Upper lobe of left lung (tissue), 6 donors: ENCODE results near the gene DRAXIN. TPM values are rescaled to one million over a fixed set of nuclear protein-coding genes. Genes with fewer than 3 reads are reported as not detected.
A peak's percentile ranks its signal among the peaks of the same experiment; 100 is the strongest.

Source experiments
- ATAC-seq, 2 donors: fragments of 200-7000 bp; cut with Tn5 transposase; one replicate each; pipeline ENCODE4 v1.9.1; 2022; ENCODE audit warnings: mild to moderate bottlenecking in 2 of 2, moderate library complexity in 2 of 2; ENCODE audit not compliant: low FRiP score in 2 of 2
- DNase-seq, 2 donors: peaks; one replicate each; pipeline ENCODE4 v3.0.0-alpha.2; 2019 to 2020
- H3K27ac ChIP-seq, 4 donors: fragments of 200-600 bp; sonication (generic); one replicate each; pipeline ENCODE4 v1.5.1; 2016 to 2019
- H3K27me3 ChIP-seq, 4 donors: fragments of 200-600 bp; sonication (generic); one replicate each; pipeline ENCODE4 v1.5.1; 2017 to 2019
- H3K36me3 ChIP-seq, 4 donors: fragments of 200-600 bp; sonication (generic); one replicate each; pipeline ENCODE4 v1.5.1; 2016 to 2019
- H3K4me1 ChIP-seq, 4 donors: fragments of 200-600 bp; sonication (generic); one replicate each; pipeline ENCODE4 v1.5.1; 2018 to 2019
- H3K4me3 ChIP-seq, 4 donors: fragments of 200-600 bp; sonication (generic); one replicate each; pipeline ENCODE4 v1.5.1; 2017 to 2019; ENCODE audit warnings: mild to moderate bottlenecking in 2 of 4, moderate library complexity in 1 of 4
- H3K9me3 ChIP-seq, 4 donors: fragments of 200-600 bp; sonication (generic); one replicate each; pipeline ENCODE4 v1.5.1; 2018 to 2019
- CTCF ChIP-seq, 6 experiments: fragments of 450-650 bp in 4 of 6; fragments of 200-600 bp in 2 of 6; sonication (generic) in 2 of 6; IDR thresholded peaks; one replicate each; pipeline ENCODE4 v1.5.1; 2016 to 2019; ENCODE audit warnings: antibody characterized with exemption in 6 of 6
- EP300 ChIP-seq, 4 donors: sonication (generic); formaldehyde crosslinking; IDR thresholded peaks; one replicate each; pipeline ENCODE4 v1.5.1; 2017; ENCODE audit warnings: antibody characterized with exemption in 4 of 4, control low read depth in 2 of 4
- POLR2A ChIP-seq, 4 donors: fragments of 450-650 bp; IDR thresholded peaks; one replicate each; pipeline ENCODE4 v1.5.1; 2016 to 2017; ENCODE audit warnings: antibody characterized with exemption in 4 of 4, mild to moderate bottlenecking in 2 of 4
- POLR2AphosphoS5 ChIP-seq, 2 donors: sonication (generic); formaldehyde crosslinking; IDR thresholded peaks; one replicate each; pipeline ENCODE4 v1.5.1; 2017; ENCODE audit warnings: antibody characterized with exemption in 2 of 2
- WGBS, 2 donors: methylation state at CpG; one replicate each; pipeline ENCODE4 v1.1.5; 2017 to 2018; 5-methylcytosine and 5-hydroxymethylcytosine counted together
- total RNA-seq, 6 donors: library from RNA; depleted of rRNA in 4 of 6; stranded (reverse); fragments of >200 nt in 4 of 6; gene quantifications; one replicate each; pipeline versions ENCODE4 v1.1.0 to v1.2.1, GENCODE V29; 2016 to 2021
- donor health status: DM: no; HTN: no; CAD: no; lungs with moderate emphysema.
- donor health status: DM: no; HTN: yes; CAD: no; lungs with severe emphysema.

Gene DRAXIN
- total RNA-seq, 6 donors from 2014 or later, result 0.11 to 0.17 TPM; not detected in 4

DNA sequence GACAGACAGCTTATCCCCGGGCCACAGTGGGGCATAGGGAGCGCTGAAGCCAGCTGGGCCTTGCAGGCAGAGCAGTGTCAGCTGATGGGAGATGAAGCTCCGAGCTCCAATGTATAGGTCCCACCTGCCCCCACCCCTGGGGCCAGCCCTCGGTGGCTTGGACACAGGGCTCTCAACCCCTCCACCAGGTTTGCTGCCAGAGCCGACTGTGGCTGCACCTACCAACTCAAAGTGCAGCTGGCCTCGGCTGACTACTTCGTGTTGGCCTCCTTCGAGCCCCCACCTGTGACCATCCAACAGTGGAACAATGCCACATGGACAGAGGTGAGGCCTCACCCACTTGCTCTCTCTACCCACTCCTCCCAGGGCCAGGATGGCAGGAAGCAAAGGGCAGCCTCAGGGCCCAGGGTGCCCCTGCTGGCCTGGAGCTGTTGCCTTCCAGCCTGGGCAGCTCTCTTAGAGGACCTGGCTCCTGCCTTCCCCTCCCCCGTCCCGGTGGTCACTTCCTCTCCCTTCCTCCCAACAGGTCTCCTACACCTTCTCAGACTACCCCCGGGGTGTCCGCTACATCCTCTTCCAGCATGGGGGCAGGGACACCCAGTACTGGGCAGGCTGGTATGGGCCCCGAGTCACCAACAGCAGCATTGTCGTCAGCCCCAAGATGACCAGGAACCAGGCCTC, 18.3 kb upstream of the DRAXIN start:
- Histone ChIP-seq H3K27ac (no peak overlapping the region), H3K36me3 (peaks cover 0 to 75% (median 49%) of the 10 kb centered on the region in 4 donors), H3K27me3 (no peaks in the 10 kb centered on the region), H3K4me3 (no peak overlapping the region), H3K4me1 (peaks cover 10 to 14% (median 12%) of the 10 kb centered on the region in 4 donors), H3K9me3 (no peaks in the 10 kb centered on the region)
- WGBS, 2 donors, result 91 to 96% methylated on average over 5 to 14 of the region's 14 CpGs
- ATAC-seq, result no peak
- TF ChIP-seq CTCF (IDR thresholded peaks at IDR 0.05), result no peak
- TF ChIP-seq POLR2AphosphoS5 (IDR thresholded peaks at IDR 0.05), result no peak
- no peak for TF ChIP-seq POLR2A (IDR thresholded peaks at IDR 0.05)
- no peak for TF ChIP-seq EP300 (IDR thresholded peaks at IDR 0.05)
- no peak for DNase-seq

DNA sequence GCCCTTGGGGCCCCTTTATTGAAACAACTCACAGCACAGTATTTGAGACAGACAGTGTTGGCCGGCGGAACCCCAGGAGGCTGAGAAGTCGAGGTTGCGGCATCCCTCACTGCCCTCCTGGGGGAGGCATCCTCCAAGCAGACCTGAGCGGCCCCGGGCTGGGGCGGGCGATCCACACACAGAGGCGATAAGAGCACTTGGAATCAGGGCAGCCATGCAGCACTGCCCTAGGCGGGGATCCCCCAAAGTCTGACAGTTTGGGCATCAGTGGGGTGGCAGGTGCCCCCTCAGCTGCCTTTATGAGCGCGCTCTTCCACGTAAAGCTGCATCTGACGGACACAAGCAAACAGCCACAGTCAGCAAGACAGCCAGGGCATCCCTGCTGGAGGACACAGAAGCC, 17.0 kb upstream of the DRAXIN start:
- WGBS, 2 donors, result 96 to 100% methylated on average over 1 to 14 of the region's 14 CpGs
- peak in 1 of 2 donors; percentile 57 for DNase-seq

DNA sequence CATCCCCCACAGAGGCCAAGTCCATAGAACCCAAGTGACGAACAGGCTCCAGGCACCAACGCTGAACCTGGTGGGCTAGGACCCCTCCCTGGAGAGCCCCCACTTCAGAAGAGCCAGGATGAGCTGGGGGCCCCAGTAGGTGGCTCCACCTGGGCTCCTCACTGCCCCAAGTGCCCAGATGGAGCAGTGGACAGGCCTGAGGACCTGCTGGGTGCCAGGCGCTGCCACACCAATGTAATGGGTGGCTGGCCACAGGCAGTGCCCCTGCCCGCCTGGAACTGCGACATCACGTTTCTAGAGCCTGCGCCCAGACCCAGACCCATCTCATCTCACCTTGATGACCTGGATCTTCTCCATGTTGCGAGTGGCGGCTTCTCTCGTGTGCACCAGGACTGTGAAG, 16.2 kb upstream of the DRAXIN start:
- Histone ChIP-seq H3K4me1 (peaks cover 17 to 27% (median 20%) of the 10 kb centered on the region in 4 donors), H3K9me3 (no peaks in the 10 kb centered on the region), H3K36me3 (peaks cover 0 to 64% (median 46%) of the 10 kb centered on the region in 4 donors), H3K27ac (no peak overlapping the region), H3K27me3 (no peaks in the 10 kb centered on the region), H3K4me3 (no peak overlapping the region)
- ATAC-seq, result no peak
- WGBS, 2 donors, result 94% methylated on average over 10 of the region's 10 CpGs; no CpG with 5 or more reads in 1 of the 2 donors
- peak in 1 of 2 donors; percentile 41 for DNase-seq
- TF ChIP-seq POLR2AphosphoS5 (IDR thresholded peaks at IDR 0.05) (no peak), EP300 (IDR thresholded peaks at IDR 0.05) (no peak), POLR2A (IDR thresholded peaks at IDR 0.05) (no peak), CTCF (IDR thresholded peaks at IDR 0.05) (no peak)

More for the DNA sequence above, 17.0 kb upstream of the DRAXIN start:
- no peaks in the 10 kb centered on the region for H3K9me3 ChIP-seq
- peaks cover 0 to 69% (median 48%) of the 10 kb centered on the region in 4 donors for H3K36me3 ChIP-seq
- TF ChIP-seq POLR2A (IDR thresholded peaks at IDR 0.05) (no peak), POLR2AphosphoS5 (IDR thresholded peaks at IDR 0.05) (no peak), CTCF (IDR thresholded peaks at IDR 0.05) (no peak), EP300 (IDR thresholded peaks at IDR 0.05) (no peak)
- H3K27ac ChIP-seq, result no peak overlapping the region
- no peak overlapping the region for H3K4me3 ChIP-seq
- peaks cover 12 to 18% (median 15%) of the 10 kb centered on the region in 4 donors for H3K4me1 ChIP-seq
- H3K27me3 ChIP-seq, result no peaks in the 10 kb centered on the region
- ATAC-seq, result no peak

DNA sequence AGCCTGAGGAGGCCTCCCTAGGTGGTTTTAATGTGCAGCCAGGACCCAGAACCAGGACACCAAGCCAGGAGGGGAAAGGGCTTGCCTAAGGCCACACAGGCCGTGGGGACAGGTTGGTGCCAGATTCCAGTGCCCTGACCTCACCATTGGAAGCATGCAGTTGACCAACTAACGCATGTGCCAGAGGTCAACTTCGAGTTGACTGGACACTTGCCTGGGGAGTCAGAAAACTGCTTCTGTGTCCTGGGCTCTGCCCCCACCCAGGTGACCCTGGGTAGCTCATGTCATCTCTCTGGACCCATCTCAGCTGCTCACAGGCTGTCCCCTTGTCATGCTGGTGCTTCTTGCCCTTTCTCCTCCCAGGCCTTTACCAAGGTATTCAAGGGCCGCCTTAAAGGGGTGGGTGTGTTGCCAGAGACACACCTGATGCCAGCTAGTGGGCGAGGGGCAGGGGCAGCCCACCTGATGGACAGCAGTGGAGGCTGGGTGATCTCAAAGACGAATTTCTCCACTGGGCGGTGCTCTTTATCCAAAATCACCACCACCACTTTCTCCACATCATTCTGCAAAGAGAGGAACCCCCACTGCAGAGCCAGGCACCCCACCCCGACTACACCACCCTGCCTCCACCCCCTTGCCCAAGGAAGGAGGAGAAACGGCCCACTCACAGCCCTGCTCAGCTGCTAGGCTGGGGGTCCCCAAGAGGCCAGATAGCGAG, 15.0 kb upstream of the DRAXIN start:
- WGBS, 2 donors, result 83 to 90% methylated on average over 1 to 10 of the region's 10 CpGs
- no peaks in the 10 kb centered on the region for H3K9me3 ChIP-seq
- no peak for TF ChIP-seq POLR2AphosphoS5 (IDR thresholded peaks at IDR 0.05)

GRCh38 chr1:11678442-11678841, 13.1 kb upstream of the DRAXIN start:
- no peak overlapping the region for H3K4me3 ChIP-seq
- no peaks in the 10 kb centered on the region for H3K9me3 ChIP-seq
- H3K36me3 ChIP-seq, result peaks cover 0 to 41% (median 28%) of the 10 kb centered on the region in 4 donors
- no peak for ATAC-seq
- H3K27me3 ChIP-seq, result no peaks in the 10 kb centered on the region
- TF ChIP-seq POLR2A (IDR thresholded peaks at IDR 0.05) (no peak), CTCF (IDR thresholded peaks at IDR 0.05) (no peak), EP300 (IDR thresholded peaks at IDR 0.05) (no peak), POLR2AphosphoS5 (IDR thresholded peaks at IDR 0.05) (no peak)
- H3K27ac ChIP-seq, result no peak overlapping the region
- no peak for DNase-seq
- peaks cover 12 to 28% (median 15%) of the 10 kb centered on the region in 4 donors for H3K4me1 ChIP-seq
- 96 to 100% methylated on average over 2 of the region's 2 CpGs for WGBS, 2 donors

More for the DNA sequence above, 15.0 kb upstream of the DRAXIN start:
- ATAC-seq (no peak), DNase-seq (no peak)
- Histone ChIP-seq H3K27ac (no peak overlapping the region), H3K4me3 (no peak overlapping the region), H3K36me3 (peaks cover 0 to 58% (median 41%) of the 10 kb centered on the region in 4 donors), H3K4me1 (peaks cover 11 to 24% (median 12%) of the 10 kb centered on the region in 4 donors), H3K27me3 (no peaks in the 10 kb centered on the region)
